Loucy (cell line): ENCODE measurements around the gene GFY.

Experiments used
- CTCF ChIP-seq: fragments of 200-600 bp; sonication (generic); conservative IDR thresholded peaks from 2 replicates; pipeline ENCODE4 v1.5.1; 2014; ENCODE audit warnings: mild to moderate bottlenecking, antibody characterized with exemption, low read length
- EZH2phosphoT487 ChIP-seq: fragments of 200-600 bp; IDR thresholded peaks from 2 replicates; pipeline ENCODE4 v1.6.1; 2018; ENCODE audit warnings: antibody characterized with exemption, mild to moderate bottlenecking, moderate library complexity, borderline replicate concordance

- TF ChIP-seq CTCF (no peak), EZH2phosphoT487 (no peak)
Observed at GRCh38 chr19:49414256-49414655, 10.9 kb upstream of the GFY start.
